Spleen (tissue), 7 donors: Measurements from ENCODE around the gene SLC16A13.
"Not testable (repeated sequence)": the region's sequence is repeated elsewhere in the genome, so short reads cannot be mapped to it uniquely, and the experiment has no call there.

Experiments used
- POLR2AphosphoS5 ChIP-seq, 3 donors: sonication (generic); formaldehyde crosslinking; IDR thresholded peaks; one replicate each; pipeline ENCODE4 v1.5.1; 2017; ENCODE audit warnings: antibody characterized with exemption in 3 of 3
- TF ChIP-seq, protein P1 (sequence below), 11 experiments: fragments of 200-600 bp in 7 of 11; fragments of 450-650 bp in 4 of 11; sonication (generic) in 4 of 11; IDR thresholded peaks in 8 of 11; conservative IDR thresholded peaks in 3 of 11; 1 replicate in 7 of 11; 2 replicates in 4 of 11; pipeline versions ENCODE4 v1.4.0 to v1.8.0; 2016 to 2021; ENCODE audit warnings: antibody characterized with exemption in 11 of 11, inconsistent platforms in 4 of 11, mild to moderate bottlenecking in 1 of 11
- donor health status: DM: no; HTN: no; CAD: no; lungs with moderate emphysema.
- donor health status: DM: no; HTN: no; CAD: no.
- donor health status: DM: no; HTN: no; CAD: no.

DNA sequence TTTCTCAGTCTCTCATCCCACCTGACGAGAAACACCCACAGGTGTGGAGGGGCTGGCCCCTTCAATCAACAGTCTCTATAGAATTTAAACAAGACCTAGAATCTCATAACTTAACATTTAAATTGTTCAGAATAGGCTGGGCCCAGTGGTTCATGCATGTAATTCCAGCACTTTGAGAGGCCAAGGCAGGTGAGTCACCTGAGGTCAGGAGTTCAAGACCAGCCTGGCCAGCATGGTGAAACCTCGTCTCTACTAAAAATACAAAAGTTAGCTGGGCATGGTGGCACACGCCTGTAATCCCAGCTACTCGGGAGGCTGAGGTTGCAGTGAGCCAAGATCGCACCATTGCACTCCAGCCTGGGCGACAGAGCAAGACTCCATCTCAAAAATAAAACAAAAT lies 53.8 kb downstream of the SLC16A13 start:
- TF ChIP-seq, protein P1, sequence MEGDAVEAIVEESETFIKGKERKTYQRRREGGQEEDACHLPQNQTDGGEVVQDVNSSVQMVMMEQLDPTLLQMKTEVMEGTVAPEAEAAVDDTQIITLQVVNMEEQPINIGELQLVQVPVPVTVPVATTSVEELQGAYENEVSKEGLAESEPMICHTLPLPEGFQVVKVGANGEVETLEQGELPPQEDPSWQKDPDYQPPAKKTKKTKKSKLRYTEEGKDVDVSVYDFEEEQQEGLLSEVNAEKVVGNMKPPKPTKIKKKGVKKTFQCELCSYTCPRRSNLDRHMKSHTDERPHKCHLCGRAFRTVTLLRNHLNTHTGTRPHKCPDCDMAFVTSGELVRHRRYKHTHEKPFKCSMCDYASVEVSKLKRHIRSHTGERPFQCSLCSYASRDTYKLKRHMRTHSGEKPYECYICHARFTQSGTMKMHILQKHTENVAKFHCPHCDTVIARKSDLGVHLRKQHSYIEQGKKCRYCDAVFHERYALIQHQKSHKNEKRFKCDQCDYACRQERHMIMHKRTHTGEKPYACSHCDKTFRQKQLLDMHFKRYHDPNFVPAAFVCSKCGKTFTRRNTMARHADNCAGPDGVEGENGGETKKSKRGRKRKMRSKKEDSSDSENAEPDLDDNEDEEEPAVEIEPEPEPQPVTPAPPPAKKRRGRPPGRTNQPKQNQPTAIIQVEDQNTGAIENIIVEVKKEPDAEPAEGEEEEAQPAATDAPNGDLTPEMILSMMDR (IDR thresholded peaks at IDR 0.05 in 8 of 11, conservative IDR thresholded peaks at IDR 0.05 in 3 of 11) = not testable (repeated sequence)
- not testable (repeated sequence) for TF ChIP-seq POLR2AphosphoS5 (IDR thresholded peaks at IDR 0.05)
